RWPE1 (cell line): ENCODE results near the gene KCNIP1.

ENCODE experiments used
- CTCF ChIA-PET: fragments of 350-600 bp; sonication (Branson Sonifier 250); formaldehyde crosslinking; extraction: SDS; loops from one replicate; lab custom pipeline; 2021; lab: Yijun Ruan, JAX
- POLR2A ChIA-PET: fragments of 400-600 bp; formaldehyde crosslinking; extraction: SDS; loops from one replicate; lab custom pipeline; 2020; ENCODE audit warnings: antibody characterized with exemption; ENCODE audit not compliant: low non-redundant PET; lab: Yijun Ruan, JAX
- DNase-seq: peaks from one replicate; pipeline ENCODE4 v3.0.0; 2012; ENCODE audit warnings: low spot score
- H3K27ac ChIP-seq: fragments of 450-650 bp; 2 replicates; pipeline ENCODE4 v1.5.1; 2017
- TF ChIP-seq, protein P1 (sequence below): fragments of 450-650 bp; conservative IDR thresholded peaks from 2 replicates; pipeline ENCODE4 v1.5.1; 2017; ENCODE audit warnings: low read depth, mild to moderate bottlenecking

The KCNIP1 gene

DNA sequence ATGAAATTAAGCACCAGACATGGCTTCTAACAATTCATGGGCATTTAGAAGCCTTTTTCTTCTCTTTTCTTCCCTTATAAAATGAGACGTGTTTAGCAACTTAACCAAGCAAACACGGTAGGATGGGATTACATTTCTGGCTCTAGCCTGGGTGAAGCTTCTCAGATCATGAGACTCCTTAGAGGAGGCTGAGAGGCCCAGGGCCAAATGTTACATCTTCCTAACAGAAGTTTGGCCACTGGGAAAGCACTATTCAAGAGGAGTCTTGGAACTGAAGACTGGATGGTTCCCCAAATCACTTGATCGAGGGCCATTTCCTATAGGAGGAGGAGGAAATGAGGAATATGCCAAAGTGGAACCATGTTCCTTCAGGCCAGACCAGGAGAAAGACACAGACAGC is 281.6 kb downstream of the KCNIP1 start:
- ChIA-PET CTCF (interaction anchor here (0.7 to 1.1 kb wide), 3 partner anchors 9 to 41 kb away, joined by 3 to 6 read pairs (median 5); no protein-coding TSS in a partner anchor), POLR2A (no interaction called here)
- TF ChIP-seq, protein P1, sequence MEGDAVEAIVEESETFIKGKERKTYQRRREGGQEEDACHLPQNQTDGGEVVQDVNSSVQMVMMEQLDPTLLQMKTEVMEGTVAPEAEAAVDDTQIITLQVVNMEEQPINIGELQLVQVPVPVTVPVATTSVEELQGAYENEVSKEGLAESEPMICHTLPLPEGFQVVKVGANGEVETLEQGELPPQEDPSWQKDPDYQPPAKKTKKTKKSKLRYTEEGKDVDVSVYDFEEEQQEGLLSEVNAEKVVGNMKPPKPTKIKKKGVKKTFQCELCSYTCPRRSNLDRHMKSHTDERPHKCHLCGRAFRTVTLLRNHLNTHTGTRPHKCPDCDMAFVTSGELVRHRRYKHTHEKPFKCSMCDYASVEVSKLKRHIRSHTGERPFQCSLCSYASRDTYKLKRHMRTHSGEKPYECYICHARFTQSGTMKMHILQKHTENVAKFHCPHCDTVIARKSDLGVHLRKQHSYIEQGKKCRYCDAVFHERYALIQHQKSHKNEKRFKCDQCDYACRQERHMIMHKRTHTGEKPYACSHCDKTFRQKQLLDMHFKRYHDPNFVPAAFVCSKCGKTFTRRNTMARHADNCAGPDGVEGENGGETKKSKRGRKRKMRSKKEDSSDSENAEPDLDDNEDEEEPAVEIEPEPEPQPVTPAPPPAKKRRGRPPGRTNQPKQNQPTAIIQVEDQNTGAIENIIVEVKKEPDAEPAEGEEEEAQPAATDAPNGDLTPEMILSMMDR: no peak
- DNase-seq: no peak
- H3K27ac ChIP-seq: no peak overlapping the region
